ENCODE measurements around the gene SARS1.

SARS1 gene

GRCh38 chr1:109263597-109264378 is 50.1 kb downstream of the SARS1 start:
- peak; percentile 86 to 93 (median 89) for DNase-seq

GRCh38 chr1:109264379-109264755 is 50.6 kb downstream of the SARS1 start:
- DNase-seq, result no peak

- no peak for DNase-seq
Measured at GRCh38 chr1:109265016-109265415, 51.3 kb downstream of the SARS1 start.

GRCh38 chr1:109265741-109266330 is 52.1 kb downstream of the SARS1 start:
- DNase-seq, result no peak

- no peak for DNase-seq
Measured at GRCh38 chr1:109266965-109267364, 53.2 kb downstream of the SARS1 start.

GRCh38 chr1:109267743-109268300 is 54.1 kb downstream of the SARS1 start:
- no peak for DNase-seq

- DNase-seq, result no peak
Measured at GRCh38 chr1:109268431-109269211, 54.9 kb downstream of the SARS1 start.

GRCh38 chr1:109269212-109269980 is 55.7 kb downstream of the SARS1 start:
- no peak for DNase-seq

- DNase-seq, result no peak
Measured at GRCh38 chr1:109269981-109270622, 56.4 kb downstream of the SARS1 start.

GRCh38 chr1:109270623-109271317 is 57.1 kb downstream of the SARS1 start:
- DNase-seq, result no peak

GRCh38 chr1:109271458-109271857 is 57.7 kb downstream of the SARS1 start:
- no peak for DNase-seq

- no peak for DNase-seq
Measured at GRCh38 chr1:109272021-109272799, 58.5 kb downstream of the SARS1 start.

GRCh38 chr1:109272831-109273547 is 59.3 kb downstream of the SARS1 start:
- no peak for DNase-seq

- peak in 1 of 3 donors; percentile 20 for DNase-seq
Measured at GRCh38 chr1:109273570-109274288, 60.0 kb downstream of the SARS1 start.

GRCh38 chr1:109274533-109275476 is 61.1 kb downstream of the SARS1 start:
- peak in 1 of 3 donors; percentile 14 for DNase-seq

- DNase-seq, result no peak
Measured at GRCh38 chr1:109275706-109276345, 62.1 kb downstream of the SARS1 start.

- peak; percentile 83 to 87 (median 84) for DNase-seq
Measured at GRCh38 chr1:109277434-109278204, 63.9 kb downstream of the SARS1 start.
